Esophagus muscularis mucosa (tissue), 4 donors: ENCODE data around the gene MAP2K2.

Experiments used
- EP300 ChIP-seq: sonication (generic); formaldehyde crosslinking; IDR thresholded peaks from one replicate; pipeline ENCODE4 v1.6.1; 2017; ENCODE audit warnings: antibody characterized with exemption
- POLR2A ChIP-seq: fragments of 450-650 bp; IDR thresholded peaks from one replicate; pipeline ENCODE4 v1.6.1; 2017; ENCODE audit warnings: antibody characterized with exemption, moderate library complexity, mild to moderate bottlenecking, low read depth
- POLR2AphosphoS5 ChIP-seq, 2 donors: sonication (generic); formaldehyde crosslinking; IDR thresholded peaks; one replicate each; pipeline ENCODE4 v1.6.1; 2017; ENCODE audit warnings: antibody characterized with exemption in 2 of 2
- TF ChIP-seq, protein P1 (sequence below), 3 experiments: fragments of 200-600 bp in 2 of 3; fragments of 450-650 bp in 1 of 3; sonication (generic) in 2 of 3; IDR thresholded peaks; one replicate each; pipeline ENCODE4 v1.5.1; 2017 to 2019; ENCODE audit warnings: antibody characterized with exemption in 3 of 3, mild to moderate bottlenecking in 2 of 3, moderate library complexity in 1 of 3

- TF ChIP-seq, protein P1, sequence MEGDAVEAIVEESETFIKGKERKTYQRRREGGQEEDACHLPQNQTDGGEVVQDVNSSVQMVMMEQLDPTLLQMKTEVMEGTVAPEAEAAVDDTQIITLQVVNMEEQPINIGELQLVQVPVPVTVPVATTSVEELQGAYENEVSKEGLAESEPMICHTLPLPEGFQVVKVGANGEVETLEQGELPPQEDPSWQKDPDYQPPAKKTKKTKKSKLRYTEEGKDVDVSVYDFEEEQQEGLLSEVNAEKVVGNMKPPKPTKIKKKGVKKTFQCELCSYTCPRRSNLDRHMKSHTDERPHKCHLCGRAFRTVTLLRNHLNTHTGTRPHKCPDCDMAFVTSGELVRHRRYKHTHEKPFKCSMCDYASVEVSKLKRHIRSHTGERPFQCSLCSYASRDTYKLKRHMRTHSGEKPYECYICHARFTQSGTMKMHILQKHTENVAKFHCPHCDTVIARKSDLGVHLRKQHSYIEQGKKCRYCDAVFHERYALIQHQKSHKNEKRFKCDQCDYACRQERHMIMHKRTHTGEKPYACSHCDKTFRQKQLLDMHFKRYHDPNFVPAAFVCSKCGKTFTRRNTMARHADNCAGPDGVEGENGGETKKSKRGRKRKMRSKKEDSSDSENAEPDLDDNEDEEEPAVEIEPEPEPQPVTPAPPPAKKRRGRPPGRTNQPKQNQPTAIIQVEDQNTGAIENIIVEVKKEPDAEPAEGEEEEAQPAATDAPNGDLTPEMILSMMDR (IDR thresholded peaks at IDR 0.05): no peak
- TF ChIP-seq POLR2AphosphoS5 (IDR thresholded peaks at IDR 0.05) (no peak), POLR2A (no peak), EP300 (no peak)
Observed at GRCh38 chr19:4114181-4114580, 9.7 kb downstream of the MAP2K2 start.
